Activated CD8-positive, alpha-beta T cell treated with anti-CD3 and anti-CD28 coated beads for 36 hours (primary cell): Measurements from ENCODE around the gene SIN3B. TPM values are rescaled to one million over a fixed set of nuclear protein-coding genes. Genes with fewer than 3 reads are reported as not detected.

ENCODE experiments used
- ATAC-seq: fragments of 200-7000 bp; cut with Tn5 transposase; one replicate; pipeline ENCODE4 v1.10.0; 2021; ENCODE audit warnings: mild to moderate bottlenecking, moderate library complexity
- CTCF ChIA-PET: fragments of 350-600 bp; sonication (Branson Sonifier 250); formaldehyde crosslinking; loops from one replicate; lab custom pipeline; 2021; ENCODE audit warnings: antibody characterized with exemption; lab: Charles Lee
- POLR2A ChIA-PET: fragments of 350-600 bp; sonication (Branson Sonifier 250); formaldehyde crosslinking; loops from one replicate; lab custom pipeline; 2021; ENCODE audit warnings: antibody characterized with exemption; lab: Charles Lee
- DNase-seq: peaks from one replicate; pipeline ENCODE4 v3.0.0-alpha.2; 2020
- H3K27ac Mint-ChIP-seq: one replicate; pipeline ENCODE4 v1.8.0; 2021; ENCODE audit warnings: mild to moderate bottlenecking, mixed read lengths
- H3K27me3 Mint-ChIP-seq: one replicate; pipeline ENCODE4 v1.8.0; 2021; ENCODE audit warnings: mixed read lengths
- H3K36me3 Mint-ChIP-seq: one replicate; pipeline ENCODE4 v1.8.0; 2021; ENCODE audit warnings: low read depth, mixed read lengths
- H3K4me1 Mint-ChIP-seq: one replicate; pipeline ENCODE4 v1.8.0; 2021; ENCODE audit warnings: low read depth, mixed read lengths
- H3K4me3 Mint-ChIP-seq: one replicate; pipeline ENCODE4 v1.8.0; 2021; ENCODE audit warnings: mild to moderate bottlenecking, moderate library complexity, mixed read lengths
- H3K9me3 Mint-ChIP-seq: one replicate; pipeline ENCODE4 v1.8.0; 2021; ENCODE audit warnings: mixed read lengths
- intact Hi-C: fragments of 100-400 bp; cut with micrococcal nuclease; formaldehyde crosslinking; loops from one replicate; pipeline ENCODE4 v1.10.0; 2022
- total RNA-seq, 2 experiments: library from RNA; stranded (reverse); gene quantifications; one replicate each; pipeline ENCODE4 v1.2.3, GENCODE V29; 2021
- TF ChIP-seq, protein P1 (sequence below): fragments of 200-600 bp; IDR thresholded peaks from one replicate; pipeline ENCODE4 v1.8.0; 2022; ENCODE audit warnings: antibody characterized with exemption, mild to moderate bottlenecking

The SIN3B gene
- total RNA-seq, 2 experiments from 2014 or later: 27.6 to 31.6 TPM

DNA sequence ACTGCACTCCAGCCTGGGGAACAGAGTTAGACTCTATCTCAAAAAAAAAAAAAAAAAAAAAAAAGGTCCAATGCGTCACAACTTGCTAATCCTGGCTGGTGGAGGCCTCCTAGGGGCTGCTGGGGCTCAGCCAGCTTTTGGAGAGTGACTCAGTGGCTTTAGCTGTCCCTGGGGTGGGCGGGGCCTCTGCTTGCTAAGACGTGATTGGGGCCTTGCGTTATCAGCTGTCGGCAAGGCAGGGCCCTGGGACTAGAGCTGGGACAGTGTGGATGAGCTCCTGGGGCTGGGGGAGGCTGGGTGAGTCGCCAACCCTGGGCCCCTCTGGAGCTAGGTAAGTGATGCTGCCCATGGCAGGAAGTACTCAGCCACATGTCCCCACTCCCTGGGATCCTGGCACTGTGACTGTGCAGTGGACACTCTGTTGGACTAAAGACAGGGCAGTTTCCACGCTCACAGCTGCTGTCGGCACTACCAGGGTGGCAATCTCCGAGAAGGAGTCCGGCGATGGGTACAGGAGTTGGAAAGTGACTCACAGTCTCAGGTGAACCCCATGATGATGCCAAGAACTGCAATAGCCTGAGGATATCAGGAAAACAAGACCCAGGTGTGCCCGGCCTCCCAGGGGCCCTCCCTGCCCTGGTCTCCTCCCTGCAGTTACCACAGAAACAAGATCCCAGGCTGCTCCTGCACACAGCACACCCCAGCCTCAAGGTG lies 91.8 kb downstream of the SIN3B start:
- TF ChIP-seq, protein P1, sequence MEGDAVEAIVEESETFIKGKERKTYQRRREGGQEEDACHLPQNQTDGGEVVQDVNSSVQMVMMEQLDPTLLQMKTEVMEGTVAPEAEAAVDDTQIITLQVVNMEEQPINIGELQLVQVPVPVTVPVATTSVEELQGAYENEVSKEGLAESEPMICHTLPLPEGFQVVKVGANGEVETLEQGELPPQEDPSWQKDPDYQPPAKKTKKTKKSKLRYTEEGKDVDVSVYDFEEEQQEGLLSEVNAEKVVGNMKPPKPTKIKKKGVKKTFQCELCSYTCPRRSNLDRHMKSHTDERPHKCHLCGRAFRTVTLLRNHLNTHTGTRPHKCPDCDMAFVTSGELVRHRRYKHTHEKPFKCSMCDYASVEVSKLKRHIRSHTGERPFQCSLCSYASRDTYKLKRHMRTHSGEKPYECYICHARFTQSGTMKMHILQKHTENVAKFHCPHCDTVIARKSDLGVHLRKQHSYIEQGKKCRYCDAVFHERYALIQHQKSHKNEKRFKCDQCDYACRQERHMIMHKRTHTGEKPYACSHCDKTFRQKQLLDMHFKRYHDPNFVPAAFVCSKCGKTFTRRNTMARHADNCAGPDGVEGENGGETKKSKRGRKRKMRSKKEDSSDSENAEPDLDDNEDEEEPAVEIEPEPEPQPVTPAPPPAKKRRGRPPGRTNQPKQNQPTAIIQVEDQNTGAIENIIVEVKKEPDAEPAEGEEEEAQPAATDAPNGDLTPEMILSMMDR: no peak

DNA sequence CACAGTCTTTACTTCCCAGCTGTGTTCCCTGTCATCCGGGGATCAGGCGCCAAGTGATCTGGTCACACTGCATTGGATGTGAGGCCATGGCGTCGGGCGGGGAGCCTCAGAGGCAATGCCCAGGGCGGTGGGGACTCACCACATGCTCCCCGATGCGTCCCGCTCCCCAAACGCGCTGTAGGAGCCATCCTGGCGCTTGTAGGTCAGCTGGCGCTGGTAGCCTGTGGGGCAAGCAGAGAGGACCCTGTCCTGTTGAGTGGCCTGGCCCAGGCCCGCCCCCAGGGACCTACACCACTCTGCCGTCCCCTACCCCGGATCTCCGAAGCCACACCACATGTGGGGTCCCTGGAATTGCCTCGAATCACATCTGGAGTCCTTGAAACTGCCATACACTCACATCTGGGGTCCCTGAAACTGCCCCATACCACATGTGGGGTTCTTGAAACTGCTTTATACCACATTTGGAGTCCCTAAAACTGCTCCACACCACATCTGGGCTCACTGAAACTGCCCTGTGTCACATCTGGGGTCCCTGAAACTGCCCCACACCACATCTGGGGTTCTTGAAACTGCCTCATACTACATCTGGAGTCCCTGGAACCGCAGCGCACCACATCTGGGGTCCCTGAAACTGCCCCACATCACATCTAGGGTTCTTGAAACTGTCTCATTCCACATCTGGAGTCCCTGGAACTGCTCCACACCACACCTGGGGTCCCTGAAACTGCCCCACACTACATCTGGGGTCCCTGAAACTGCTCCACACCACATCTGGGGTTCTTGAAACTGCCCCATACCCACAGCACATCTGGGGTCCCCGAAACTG lies 92.8 kb downstream of the SIN3B start:
- no peak overlapping the region for H3K27ac Mint-ChIP-seq
- intact Hi-C loops: no loop called here

More for the DNA sequence above, 91.8 kb downstream of the SIN3B start:
- Mint-ChIP-seq H3K9me3 (peaks cover 7% of the 10 kb centered on the region), H3K27me3 (peaks cover 3% of the 10 kb centered on the region), H3K27ac (no peak overlapping the region), H3K36me3 (no peaks in the 10 kb centered on the region), H3K4me1 (no peaks in the 10 kb centered on the region), H3K4me3 (no peak overlapping the region)
- ATAC-seq: no peak
- intact Hi-C loops: no loop called here
- ChIA-PET POLR2A (no interaction called here), CTCF (no interaction called here)
- no peak for DNase-seq

DNA sequence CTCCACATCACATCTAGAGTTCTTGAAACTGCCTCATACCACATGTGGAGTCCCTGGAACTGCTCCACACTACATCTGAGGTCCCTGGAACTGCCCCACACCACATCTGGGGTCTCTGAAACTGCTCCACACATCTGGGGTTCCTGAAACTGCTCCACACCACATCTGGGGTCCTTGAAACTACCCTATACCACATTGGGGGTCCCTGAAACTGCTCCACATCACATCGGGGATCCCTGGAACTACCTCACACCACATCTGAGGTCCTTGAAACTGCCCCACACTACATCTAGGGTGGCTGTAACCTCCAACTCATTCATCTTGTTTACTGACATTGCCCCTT lies 93.4 kb downstream of the SIN3B start:
- CTCF ChIA-PET: no interaction called here
- POLR2A ChIA-PET: no interaction called here
- H3K4me3 Mint-ChIP-seq: no peak overlapping the region
- DNase-seq (no peak), ATAC-seq (no peak)
- H3K36me3 Mint-ChIP-seq: peaks cover 4% of the 10 kb centered on the region
- intact Hi-C loops: no loop called here
- peaks cover 12% of the 10 kb centered on the region for H3K9me3 Mint-ChIP-seq
- H3K27me3 Mint-ChIP-seq: peaks cover 1% of the 10 kb centered on the region
- H3K4me1 Mint-ChIP-seq: no peaks in the 10 kb centered on the region
- H3K27ac Mint-ChIP-seq: no peak overlapping the region
- TF ChIP-seq, protein P1: no peak

More for the DNA sequence above, 92.8 kb downstream of the SIN3B start:
- TF ChIP-seq, protein P1: no peak
- peaks cover 12% of the 10 kb centered on the region for H3K9me3 Mint-ChIP-seq
- ChIA-PET CTCF (no interaction called here), POLR2A (no interaction called here)
- no peak overlapping the region for H3K4me3 Mint-ChIP-seq
- peaks cover 3% of the 10 kb centered on the region for H3K27me3 Mint-ChIP-seq
- no peaks in the 10 kb centered on the region for H3K4me1 Mint-ChIP-seq
- ATAC-seq (no peak), DNase-seq (no peak)
- peaks cover 4% of the 10 kb centered on the region for H3K36me3 Mint-ChIP-seq

- Mint-ChIP-seq H3K4me1 (no peaks in the 10 kb centered on the region), H3K27ac (no peak overlapping the region), H3K27me3 (peaks cover 1% of the 10 kb centered on the region), H3K36me3 (peaks cover 4% of the 10 kb centered on the region), H3K9me3 (peaks cover 12% of the 10 kb centered on the region), H3K4me3 (no peak overlapping the region)
- intact Hi-C loops: no loop called here
- ChIA-PET POLR2A (no interaction called here), CTCF (no interaction called here)
- no peak for ATAC-seq
- DNase-seq: no peak
- TF ChIP-seq, protein P1: no peak
Measured at GRCh38 chr19:16922949-16923348, 93.8 kb downstream of the SIN3B start.

- TF ChIP-seq, protein P1: no peak
- H3K9me3 Mint-ChIP-seq: peaks cover 12% of the 10 kb centered on the region
- peaks cover 4% of the 10 kb centered on the region for H3K36me3 Mint-ChIP-seq
- ChIA-PET CTCF (no interaction called here), POLR2A (no interaction called here)
- no peak overlapping the region for H3K27ac Mint-ChIP-seq
- peaks cover 1% of the 10 kb centered on the region for H3K27me3 Mint-ChIP-seq
- intact Hi-C loops: no loop called here
- H3K4me3 Mint-ChIP-seq: no peak overlapping the region
- H3K4me1 Mint-ChIP-seq: no peaks in the 10 kb centered on the region
- no peak for DNase-seq
- ATAC-seq: no peak
Measured at GRCh38 chr19:16927883-16928282, 98.7 kb downstream of the SIN3B start.
